ENCODE measurements around the gene NOP53. TPM values are rescaled to one million over a fixed set of nuclear protein-coding genes. Genes with fewer than 3 reads are reported as not detected.
"Not testable (repeated sequence)": the region's sequence is repeated elsewhere in the genome, so short reads cannot be mapped to it uniquely, and the experiment has no call there.

Gene NOP53
- total RNA-seq, 1 donor from 2014 or later, result 105 TPM

- not testable (repeated sequence) for DNase-seq
Observed at GRCh38 chr19:47718415-47719046, 26.8 kb upstream of the NOP53 start.

- DNase-seq, result peak; percentile 68
Observed at GRCh38 chr19:47719047-47719859, 26.1 kb upstream of the NOP53 start.

GRCh38 chr19:47720669-47721422, 24.5 kb upstream of the NOP53 start:
- DNase-seq, result no peak

GRCh38 chr19:47723581-47723940, 21.8 kb upstream of the NOP53 start:
- DNase-seq, result no peak

- no peak for DNase-seq
Observed at GRCh38 chr19:47725759-47726401, 19.5 kb upstream of the NOP53 start.

- DNase-seq, result no peak
Observed at GRCh38 chr19:47726467-47726866, 18.9 kb upstream of the NOP53 start.

- not testable (repeated sequence) for DNase-seq
Observed at GRCh38 chr19:47728295-47728694, 17.1 kb upstream of the NOP53 start.

- peak; percentile 83 for DNase-seq
Observed at GRCh38 chr19:47729468-47729798, 15.9 kb upstream of the NOP53 start.

- peak; percentile 93 for DNase-seq
Observed at GRCh38 chr19:47729799-47730520, 15.4 kb upstream of the NOP53 start.

- no peak for DNase-seq
Observed at GRCh38 chr19:47730521-47730889, 14.8 kb upstream of the NOP53 start.

- DNase-seq, result no peak
Observed at GRCh38 chr19:47730910-47731309, 14.4 kb upstream of the NOP53 start.

GRCh38 chr19:47735131-47735530, 10.2 kb upstream of the NOP53 start:
- no peak for DNase-seq

- DNase-seq, result no peak
Observed at GRCh38 chr19:47740866-47741519, 4.4 kb upstream of the NOP53 start.

- no peak for DNase-seq
Observed at GRCh38 chr19:47741544-47742140, 3.7 kb upstream of the NOP53 start.

- DNase-seq, result peak; percentile 46
Observed at GRCh38 chr19:47742634-47743033, 2.7 kb upstream of the NOP53 start.

- not testable (repeated sequence) for DNase-seq
Observed at GRCh38 chr19:47746129-47746528, 783 bp downstream of the NOP53 start.

- DNase-seq, result no peak
Observed at GRCh38 chr19:47749326-47749725, 4.0 kb downstream of the NOP53 start.

GRCh38 chr19:47750752-47751151, 5.4 kb downstream of the NOP53 start:
- no peak for DNase-seq

- no peak for DNase-seq
Observed at GRCh38 chr19:47752440-47753211, 7.3 kb downstream of the NOP53 start.

- no peak for DNase-seq
Observed at GRCh38 chr19:47754206-47755064, 9.1 kb downstream of the NOP53 start.

Data from dermis blood vessel endothelial cell (primary cell).